ENCODE data around the gene TMEM131.

TMEM131 gene

GRCh38 chr2:97731274-97732020 is 264.3 kb downstream of the TMEM131 start:
- no peak overlapping the region for H3K27ac Mint-ChIP-seq
- no peaks in the 10 kb centered on the region for H3K36me3 Mint-ChIP-seq (ENCODE audit: low read depth)
- H3K4me1 Mint-ChIP-seq (ENCODE audit: low read depth) = no peaks in the 10 kb centered on the region

GRCh38 chr2:97730245-97730644 is 265.5 kb downstream of the TMEM131 start:
- Mint-ChIP-seq H3K9me3 (peaks cover 8% of the 10 kb centered on the region), H3K27ac (no peak overlapping the region), H3K36me3 (ENCODE audit: low read depth) (no peaks in the 10 kb centered on the region), H3K4me3 (no peak overlapping the region), H3K4me1 (ENCODE audit: low read depth) (no peaks in the 10 kb centered on the region), H3K27me3 (no peaks in the 10 kb centered on the region)
- intact Hi-C loops (cut with micrococcal nuclease) = no loop called here

More at GRCh38 chr2:97731274-97732020, 264.3 kb downstream of the TMEM131 start:
- Mint-ChIP-seq H3K27me3 (no peaks in the 10 kb centered on the region), H3K4me3 (no peak overlapping the region), H3K9me3 (peaks cover 8% of the 10 kb centered on the region)
- intact Hi-C loops (cut with micrococcal nuclease) = no loop called here

GRCh38 chr2:97728091-97728731 is 267.5 kb downstream of the TMEM131 start:
- no peak overlapping the region for H3K27ac Mint-ChIP-seq
- H3K4me1 Mint-ChIP-seq (ENCODE audit: low read depth) = no peaks in the 10 kb centered on the region
- intact Hi-C loops (cut with micrococcal nuclease) = no loop called here
- peaks cover 11% of the 10 kb centered on the region for H3K27me3 Mint-ChIP-seq
- no peaks in the 10 kb centered on the region for H3K36me3 Mint-ChIP-seq (ENCODE audit: low read depth)
- no peak overlapping the region for H3K4me3 Mint-ChIP-seq
- H3K9me3 Mint-ChIP-seq = peaks cover 8% of the 10 kb centered on the region

DNA sequence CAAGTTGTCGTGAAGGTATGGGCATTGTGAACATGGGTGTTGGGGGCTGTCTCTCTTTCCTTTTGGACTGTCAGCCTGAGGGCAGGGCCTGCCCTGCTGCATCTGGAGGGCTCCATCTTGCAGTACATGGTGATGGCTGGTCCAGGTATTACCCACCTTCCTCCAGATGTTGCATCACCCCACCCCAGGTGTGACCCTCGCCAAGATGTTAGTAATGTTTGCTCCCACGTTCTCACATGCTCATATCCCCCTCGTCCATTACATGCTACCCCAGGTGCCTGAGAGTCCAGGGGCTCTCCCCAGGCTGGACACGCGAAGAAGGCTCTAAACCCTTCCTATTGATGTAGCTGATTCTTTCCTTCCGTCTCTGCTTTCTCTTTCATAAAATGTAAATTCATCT is 268.5 kb downstream of the TMEM131 start:
- peaks cover 11% of the 10 kb centered on the region for H3K27me3 Mint-ChIP-seq
- no peak overlapping the region for H3K27ac Mint-ChIP-seq
- H3K36me3 Mint-ChIP-seq (ENCODE audit: low read depth) = no peaks in the 10 kb centered on the region
- H3K9me3 Mint-ChIP-seq = peaks cover 8% of the 10 kb centered on the region
- no peaks in the 10 kb centered on the region for H3K4me1 Mint-ChIP-seq (ENCODE audit: low read depth)
- no peak overlapping the region for H3K4me3 Mint-ChIP-seq
- intact Hi-C loops (cut with micrococcal nuclease) = no loop called here

GRCh38 chr2:97726261-97727064 is 269.3 kb downstream of the TMEM131 start:
- no peak overlapping the region for H3K4me3 Mint-ChIP-seq
- peaks cover 8% of the 10 kb centered on the region for H3K9me3 Mint-ChIP-seq
- no peaks in the 10 kb centered on the region for H3K4me1 Mint-ChIP-seq (ENCODE audit: low read depth)
- intact Hi-C loops (cut with micrococcal nuclease) = no loop called here
- H3K27ac Mint-ChIP-seq = no peak overlapping the region
- H3K36me3 Mint-ChIP-seq (ENCODE audit: low read depth) = no peaks in the 10 kb centered on the region
- peaks cover 11% of the 10 kb centered on the region for H3K27me3 Mint-ChIP-seq

DNA sequence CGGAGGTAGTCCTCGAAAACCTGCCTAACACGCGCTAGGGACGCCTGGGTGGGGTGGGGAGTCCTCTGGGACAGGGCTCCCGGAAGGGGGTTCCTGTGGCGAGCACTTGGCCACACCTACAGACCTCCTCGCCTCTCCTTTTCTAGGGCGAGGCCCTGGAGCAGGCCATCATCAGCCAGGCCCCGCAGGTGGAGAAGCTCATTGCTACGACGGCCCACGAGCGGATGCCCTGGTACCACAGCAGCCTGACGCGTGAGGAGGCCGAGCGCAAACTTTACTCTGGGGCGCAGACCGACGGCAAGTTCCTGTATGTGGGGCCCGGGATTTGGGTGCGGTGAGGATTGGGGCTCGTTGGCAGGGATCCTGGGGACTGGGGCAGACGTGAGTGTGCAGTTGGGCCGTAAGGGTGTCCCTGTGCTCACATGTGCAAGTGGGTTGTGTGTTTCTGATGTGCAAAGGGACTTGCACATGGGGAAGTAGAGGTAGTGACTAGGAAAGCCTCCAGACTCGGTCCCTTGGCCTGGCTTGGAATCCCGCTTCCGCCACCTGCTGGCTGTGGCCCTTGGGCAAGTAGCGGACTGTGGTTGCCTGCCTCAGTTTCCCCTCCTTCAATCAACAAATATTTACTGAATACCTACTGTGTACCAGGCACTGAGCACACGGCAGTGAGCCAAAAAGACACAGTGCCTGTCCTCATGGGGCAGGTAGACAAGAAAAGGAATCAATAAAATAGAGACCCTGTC is 270.6 kb downstream of the TMEM131 start:
- Mint-ChIP-seq H3K27ac (no peak overlapping the region), H3K27me3 (peaks cover 11% of the 10 kb centered on the region), H3K4me3 (no peak overlapping the region), H3K9me3 (peaks cover 4% of the 10 kb centered on the region), H3K4me1 (ENCODE audit: low read depth) (no peaks in the 10 kb centered on the region), H3K36me3 (ENCODE audit: low read depth) (no peaks in the 10 kb centered on the region)
- intact Hi-C loops (cut with micrococcal nuclease) = no loop called here

DNA sequence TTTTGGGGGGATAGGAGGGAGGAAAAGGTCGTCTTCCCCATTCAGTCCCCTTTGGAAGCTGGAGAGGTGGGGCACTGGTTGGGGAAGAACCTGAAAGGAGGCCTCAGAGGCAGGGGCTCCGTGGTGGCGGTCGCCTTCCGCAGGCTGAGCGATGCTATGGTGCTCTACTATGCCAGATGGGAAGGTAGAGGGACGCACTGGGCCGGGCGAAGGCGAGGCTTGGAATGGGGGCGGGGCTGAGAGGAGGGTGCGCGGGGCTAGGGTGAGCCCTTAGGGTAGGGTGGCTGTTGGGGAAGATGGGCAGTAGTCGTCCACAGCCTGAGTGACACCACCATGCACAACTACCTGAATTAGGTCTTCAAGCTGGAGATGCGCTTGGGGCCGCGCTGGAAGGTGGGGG is 271.2 kb downstream of the TMEM131 start:
- no peak overlapping the region for H3K27ac Mint-ChIP-seq
- no peaks in the 10 kb centered on the region for H3K4me1 Mint-ChIP-seq (ENCODE audit: low read depth)
- no peak overlapping the region for H3K4me3 Mint-ChIP-seq
- peaks cover 11% of the 10 kb centered on the region for H3K27me3 Mint-ChIP-seq
- intact Hi-C loops (cut with micrococcal nuclease) = no loop called here
- H3K36me3 Mint-ChIP-seq (ENCODE audit: low read depth) = no peaks in the 10 kb centered on the region
- no peaks in the 10 kb centered on the region for H3K9me3 Mint-ChIP-seq

DNA sequence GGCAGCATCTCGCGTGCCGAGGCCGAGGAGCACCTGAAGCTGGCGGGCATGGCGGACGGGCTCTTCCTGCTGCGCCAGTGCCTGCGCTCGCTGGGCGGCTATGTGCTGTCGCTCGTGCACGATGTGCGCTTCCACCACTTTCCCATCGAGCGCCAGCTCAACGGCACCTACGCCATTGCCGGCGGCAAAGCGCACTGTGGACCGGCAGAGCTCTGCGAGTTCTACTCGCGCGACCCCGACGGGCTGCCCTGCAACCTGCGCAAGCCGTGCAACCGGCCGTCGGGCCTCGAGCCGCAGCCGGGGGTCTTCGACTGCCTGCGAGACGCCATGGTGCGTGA is 271.7 kb downstream of the TMEM131 start:
- peaks cover 4% of the 10 kb centered on the region for H3K4me1 Mint-ChIP-seq (ENCODE audit: low read depth)
- no peak overlapping the region for H3K27ac Mint-ChIP-seq
- H3K36me3 Mint-ChIP-seq (ENCODE audit: low read depth) = no peaks in the 10 kb centered on the region
- H3K4me3 Mint-ChIP-seq = no peak overlapping the region
- H3K9me3 Mint-ChIP-seq = no peaks in the 10 kb centered on the region
- intact Hi-C loops (cut with micrococcal nuclease) = no loop called here
- peaks cover 11% of the 10 kb centered on the region for H3K27me3 Mint-ChIP-seq

GRCh38 chr2:97723156-97724072 is 272.3 kb downstream of the TMEM131 start:
- H3K4me1 Mint-ChIP-seq (ENCODE audit: low read depth) = peaks cover 10% of the 10 kb centered on the region
- H3K4me3 Mint-ChIP-seq = no peak overlapping the region
- no peaks in the 10 kb centered on the region for H3K9me3 Mint-ChIP-seq

GRCh38 chr2:97722227-97722626 is 273.5 kb downstream of the TMEM131 start:
- H3K4me3 Mint-ChIP-seq = no peak overlapping the region
- H3K36me3 Mint-ChIP-seq (ENCODE audit: low read depth) = no peaks in the 10 kb centered on the region
- no peak overlapping the region for H3K27ac Mint-ChIP-seq
- peaks cover 12% of the 10 kb centered on the region for H3K4me1 Mint-ChIP-seq (ENCODE audit: low read depth)
- H3K9me3 Mint-ChIP-seq = no peaks in the 10 kb centered on the region
- intact Hi-C loops (cut with micrococcal nuclease) = no loop called here
- H3K27me3 Mint-ChIP-seq = peaks cover 11% of the 10 kb centered on the region

More at GRCh38 chr2:97723156-97724072, 272.3 kb downstream of the TMEM131 start:
- intact Hi-C loops (cut with micrococcal nuclease) = no loop called here
- H3K27me3 Mint-ChIP-seq = peaks cover 11% of the 10 kb centered on the region
- no peaks in the 10 kb centered on the region for H3K36me3 Mint-ChIP-seq (ENCODE audit: low read depth)
- H3K27ac Mint-ChIP-seq = no peak overlapping the region

GRCh38 chr2:97720746-97721145 is 275.0 kb downstream of the TMEM131 start:
- H3K4me3 Mint-ChIP-seq = no peak overlapping the region
- peaks cover 11% of the 10 kb centered on the region for H3K27me3 Mint-ChIP-seq
- no peak overlapping the region for H3K27ac Mint-ChIP-seq
- H3K36me3 Mint-ChIP-seq (ENCODE audit: low read depth) = no peaks in the 10 kb centered on the region
- peaks cover 12% of the 10 kb centered on the region for H3K4me1 Mint-ChIP-seq (ENCODE audit: low read depth)
- intact Hi-C loops (cut with micrococcal nuclease) = no loop called here
- H3K9me3 Mint-ChIP-seq = no peaks in the 10 kb centered on the region

GRCh38 chr2:97719362-97720155 is 276.2 kb downstream of the TMEM131 start:
- H3K36me3 Mint-ChIP-seq (ENCODE audit: low read depth) = no peaks in the 10 kb centered on the region
- no peak overlapping the region for H3K4me3 Mint-ChIP-seq
- peaks cover 11% of the 10 kb centered on the region for H3K27me3 Mint-ChIP-seq
- no peaks in the 10 kb centered on the region for H3K9me3 Mint-ChIP-seq
- H3K27ac Mint-ChIP-seq = no peak overlapping the region
- intact Hi-C loops (cut with micrococcal nuclease) = no loop called here
- H3K4me1 Mint-ChIP-seq (ENCODE audit: low read depth) = peaks cover 12% of the 10 kb centered on the region

All from dendritic cell treated with granulocyte-macrophage colony-stimulating factor and Interleukin-4, amounts not matched to agents 40 ng/mL and 50 ng/mL, for 4 days (primary cell).